Endodermal cell (in vitro differentiated cells): ENCODE measurements around the gene MINDY4. TPM values are rescaled to one million over a fixed set of nuclear protein-coding genes. Genes with fewer than 3 reads are reported as not detected.

Experiments used
- DNase-seq: peaks from one replicate; pipeline ENCODE4 v3.0.0-alpha.2; 2017
- H3K27ac ChIP-seq: 2 replicates; pipeline ENCODE4 v1.5.1; 2013; ENCODE audit warnings: mild to moderate bottlenecking, low read depth, low read length, moderate library complexity
- H3K27me3 ChIP-seq: 2 replicates; pipeline ENCODE4 v1.6.1; 2013; ENCODE audit warnings: mild to moderate bottlenecking, low read length, moderate library complexity; ENCODE audit not compliant: insufficient read depth, control insufficient read depth, poor library complexity, severe bottlenecking
- H3K36me3 ChIP-seq: 2 replicates; pipeline ENCODE4 v1.7.0; 2013; ENCODE audit warnings: mild to moderate bottlenecking, low read length, moderate library complexity; ENCODE audit not compliant: control insufficient read depth, insufficient read depth
- H3K4me1 ChIP-seq: one replicate; pipeline ENCODE4 v1.7.0; 2013; ENCODE audit warnings: low read length; ENCODE audit not compliant: control insufficient read depth, insufficient read depth
- H3K4me3 ChIP-seq: 2 replicates; pipeline ENCODE4 v1.5.1; 2013; ENCODE audit warnings: mild to moderate bottlenecking, low read length, moderate library complexity
- H3K9ac ChIP-seq: 2 replicates; pipeline ENCODE4 v1.6.1; 2013; ENCODE audit warnings: mild to moderate bottlenecking, low read length, moderate library complexity; ENCODE audit not compliant: poor library complexity, severe bottlenecking; ENCODE audit errors: extremely low read depth
- H3K9me3 ChIP-seq: 2 replicates; pipeline ENCODE4 v1.6.1; 2013; ENCODE audit warnings: mild to moderate bottlenecking, low read length, moderate library complexity; ENCODE audit not compliant: control insufficient read depth
- H3K27ac Mint-ChIP-seq: 2 replicates; pipeline ENCODE4 v1.8.0; 2020; ENCODE audit warnings: mixed read lengths
- H3K27me3 Mint-ChIP-seq: 2 replicates; pipeline ENCODE4 v1.8.0; 2021; ENCODE audit warnings: mild to moderate bottlenecking, mixed read lengths; ENCODE audit not compliant: insufficient read depth
- H3K36me3 Mint-ChIP-seq: 2 replicates; pipeline ENCODE4 v1.8.0; 2020; ENCODE audit warnings: low read depth, mixed read lengths
- H3K4me1 Mint-ChIP-seq: 2 replicates; pipeline ENCODE4 v1.8.0; 2020; ENCODE audit warnings: mixed read lengths
- H3K4me3 Mint-ChIP-seq: 2 replicates; pipeline ENCODE4 v1.8.0; 2020; ENCODE audit warnings: mild to moderate bottlenecking, moderate library complexity, mixed read lengths
- H3K9me3 Mint-ChIP-seq: 2 replicates; pipeline ENCODE4 v1.8.0; 2020; ENCODE audit warnings: mild to moderate bottlenecking, mixed read lengths
- WGBS, 2 experiments: methylation state at CpG; one replicate each; pipeline versions ENCODE4 v1.1.5 to v1.1.7; 2013; ENCODE audit warnings: missing lambda C conversion rate in 2 of 2, mixed read lengths in 1 of 2; ENCODE audit not compliant: insufficient coverage in 1 of 2, insufficient read length in 1 of 2; 5-methylcytosine and 5-hydroxymethylcytosine counted together
- total RNA-seq, 2 donors: library from RNA; stranded (reverse); fragmentation: NEBNext Ultra II Directional in 1 of 2; extraction: Animal tissue kit (Norgen Biotek cat#: 25700) in 1 of 2; gene quantifications; 2 replicates in 1 of 2; 3 replicates in 1 of 2; pipeline ENCODE4 v1.2.1, GENCODE V29; 2021
- TF ChIP-seq, protein P1 (sequence below): fragments of 200-600 bp; sonication (generic); conservative IDR thresholded peaks from 2 replicates; pipeline ENCODE4 v1.5.0; 2021; ENCODE audit warnings: antibody characterized with exemption, mild to moderate bottlenecking

The MINDY4 gene
- total RNA-seq, 2 donors from 2014 or later: 7.2 to 8.1 TPM

DNA sequence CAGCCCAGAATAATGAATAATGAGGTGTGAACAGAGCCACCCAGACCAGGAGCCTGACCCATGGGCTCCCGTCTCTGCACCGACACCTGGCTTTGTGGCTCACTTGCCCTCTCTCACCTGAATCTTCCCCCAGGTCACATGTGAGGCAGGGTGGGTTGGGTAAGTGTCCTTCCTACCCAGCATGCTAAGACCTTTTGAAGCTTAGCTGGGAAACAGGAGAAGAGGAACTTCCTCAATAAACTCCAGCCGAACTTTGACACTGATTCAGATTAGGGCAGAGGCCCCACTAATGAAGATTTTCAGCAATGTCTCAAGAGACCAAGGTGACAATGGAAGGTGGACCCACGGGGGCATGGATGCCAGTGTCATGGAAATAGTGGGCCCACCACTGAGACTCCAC lies 93.9 kb downstream of the MINDY4 start:
- H3K36me3 Mint-ChIP-seq: no peaks in the 10 kb centered on the region
- no peak overlapping the region for H3K4me3 Mint-ChIP-seq
- H3K27me3 Mint-ChIP-seq: no peaks in the 10 kb centered on the region
- peaks cover 19% of the 10 kb centered on the region for H3K4me1 Mint-ChIP-seq
- no peak for DNase-seq
- peaks cover 7% of the 10 kb centered on the region for H3K4me1 ChIP-seq
- H3K36me3 ChIP-seq: no peaks in the 10 kb centered on the region
- 98 to 100% methylated on average over 4 of the region's 4 CpGs for WGBS, 2 experiments
- TF ChIP-seq, protein P1, sequence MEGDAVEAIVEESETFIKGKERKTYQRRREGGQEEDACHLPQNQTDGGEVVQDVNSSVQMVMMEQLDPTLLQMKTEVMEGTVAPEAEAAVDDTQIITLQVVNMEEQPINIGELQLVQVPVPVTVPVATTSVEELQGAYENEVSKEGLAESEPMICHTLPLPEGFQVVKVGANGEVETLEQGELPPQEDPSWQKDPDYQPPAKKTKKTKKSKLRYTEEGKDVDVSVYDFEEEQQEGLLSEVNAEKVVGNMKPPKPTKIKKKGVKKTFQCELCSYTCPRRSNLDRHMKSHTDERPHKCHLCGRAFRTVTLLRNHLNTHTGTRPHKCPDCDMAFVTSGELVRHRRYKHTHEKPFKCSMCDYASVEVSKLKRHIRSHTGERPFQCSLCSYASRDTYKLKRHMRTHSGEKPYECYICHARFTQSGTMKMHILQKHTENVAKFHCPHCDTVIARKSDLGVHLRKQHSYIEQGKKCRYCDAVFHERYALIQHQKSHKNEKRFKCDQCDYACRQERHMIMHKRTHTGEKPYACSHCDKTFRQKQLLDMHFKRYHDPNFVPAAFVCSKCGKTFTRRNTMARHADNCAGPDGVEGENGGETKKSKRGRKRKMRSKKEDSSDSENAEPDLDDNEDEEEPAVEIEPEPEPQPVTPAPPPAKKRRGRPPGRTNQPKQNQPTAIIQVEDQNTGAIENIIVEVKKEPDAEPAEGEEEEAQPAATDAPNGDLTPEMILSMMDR: no peak
- no peak overlapping the region for H3K9ac ChIP-seq
- H3K4me3 ChIP-seq: no peak overlapping the region
- no peaks in the 10 kb centered on the region for H3K9me3 ChIP-seq
- no peaks in the 10 kb centered on the region for H3K27me3 ChIP-seq
- H3K9me3 Mint-ChIP-seq: no peaks in the 10 kb centered on the region
- H3K27ac ChIP-seq: no peak overlapping the region
- no peak overlapping the region for H3K27ac Mint-ChIP-seq

DNA sequence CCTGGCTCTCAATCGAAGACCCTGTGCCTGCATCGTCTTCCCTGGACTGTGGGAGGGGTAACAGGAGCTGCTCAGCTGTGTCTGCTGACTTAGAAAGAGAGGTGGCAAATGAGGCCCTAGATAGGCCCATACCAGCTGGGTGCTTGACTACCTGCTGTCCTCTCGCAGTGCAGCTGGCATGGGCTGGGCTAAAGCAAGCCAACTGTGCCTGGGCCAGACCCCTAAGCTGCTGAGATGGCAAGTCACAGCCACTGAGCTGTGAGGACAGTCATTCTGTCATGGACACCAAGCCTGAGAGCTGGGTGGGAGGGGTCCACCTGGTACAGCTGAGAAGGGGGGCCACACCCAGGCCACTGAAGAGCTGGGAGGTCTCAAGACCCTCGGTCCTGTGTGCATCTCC lies 94.6 kb downstream of the MINDY4 start:
- no peak overlapping the region for H3K4me3 Mint-ChIP-seq
- Histone ChIP-seq H3K9ac (no peak overlapping the region), H3K4me1 (peaks cover 7% of the 10 kb centered on the region), H3K4me3 (no peak overlapping the region), H3K9me3 (no peaks in the 10 kb centered on the region), H3K27ac (no peak overlapping the region), H3K36me3 (no peaks in the 10 kb centered on the region), H3K27me3 (no peaks in the 10 kb centered on the region)
- TF ChIP-seq, protein P1: no peak
- WGBS, 2 experiments: 91 to 95% methylated on average over 4 of the region's 4 CpGs
- peaks cover 19% of the 10 kb centered on the region for H3K4me1 Mint-ChIP-seq
- no peak overlapping the region for H3K27ac Mint-ChIP-seq
- H3K9me3 Mint-ChIP-seq: no peaks in the 10 kb centered on the region
- no peaks in the 10 kb centered on the region for H3K27me3 Mint-ChIP-seq
- H3K36me3 Mint-ChIP-seq: no peaks in the 10 kb centered on the region
- no peak for DNase-seq

DNA sequence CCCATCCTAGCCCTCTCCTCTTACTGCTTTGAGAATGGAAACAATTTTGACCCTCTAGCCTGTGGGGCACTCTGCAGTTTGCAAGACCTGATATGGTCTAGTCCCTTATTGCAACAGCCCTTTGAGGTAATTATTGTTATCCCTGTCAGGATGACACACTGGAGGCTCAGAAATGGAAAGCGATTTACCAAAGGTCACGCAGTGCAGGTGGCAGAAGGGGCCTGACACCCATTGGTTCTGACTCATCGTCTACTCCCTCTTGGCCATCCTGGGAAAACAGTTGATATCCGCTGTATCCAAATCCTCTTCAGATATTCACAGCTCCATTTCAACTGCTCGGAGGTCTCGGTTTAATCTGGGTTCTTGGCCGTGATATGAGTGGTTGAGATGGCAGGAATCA lies 95.7 kb downstream of the MINDY4 start:
- no peak for DNase-seq
- Histone ChIP-seq H3K4me1 (peaks cover 7% of the 10 kb centered on the region), H3K27me3 (no peaks in the 10 kb centered on the region), H3K9me3 (no peaks in the 10 kb centered on the region), H3K27ac (no peak overlapping the region), H3K9ac (no peak overlapping the region), H3K36me3 (no peaks in the 10 kb centered on the region), H3K4me3 (no peak overlapping the region)
- Mint-ChIP-seq H3K4me1 (peaks cover 19% of the 10 kb centered on the region), H3K27ac (no peak overlapping the region), H3K36me3 (no peaks in the 10 kb centered on the region), H3K9me3 (no peaks in the 10 kb centered on the region), H3K27me3 (no peaks in the 10 kb centered on the region), H3K4me3 (no peak overlapping the region)
- 89 to 93% methylated on average over 6 to 7 of the region's 7 CpGs for WGBS, 2 experiments
- TF ChIP-seq, protein P1: no peak
